Measurements from ENCODE around the gene CHRNA5. TPM values are rescaled to one million over a fixed set of nuclear protein-coding genes. Genes with fewer than 3 reads are reported as not detected.
A peak's percentile ranks its signal among the peaks of the same experiment; 100 is the strongest.

CHRNA5 gene
- total RNA-seq, 1 experiment from 2014 or later = not detected

DNA sequence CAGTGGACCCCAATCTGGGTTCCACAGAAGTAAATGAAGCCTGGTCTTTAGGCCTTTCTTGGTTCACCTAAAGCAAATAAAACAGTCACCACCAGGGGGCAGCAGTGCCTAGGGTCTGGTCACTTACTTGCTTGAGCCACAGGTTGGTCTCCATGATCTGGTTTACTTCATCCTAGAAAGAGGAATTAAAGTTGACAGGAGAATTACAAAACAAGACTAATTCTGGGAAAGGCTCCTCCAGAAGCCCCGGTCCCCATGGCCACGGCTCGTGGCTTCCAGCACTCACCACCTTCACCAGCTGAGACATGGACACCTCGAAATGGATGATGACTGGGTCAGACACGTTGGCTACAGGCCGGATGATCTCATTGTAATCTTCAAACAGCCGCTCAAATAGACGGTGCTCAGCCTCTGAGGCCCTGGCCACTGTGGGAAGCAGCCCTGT lies 53.2 kb downstream of the CHRNA5 start:
- no peaks in the 10 kb centered on the region for H3K4me1 ChIP-seq (ENCODE audit: low read length)
- H3K36me3 ChIP-seq (ENCODE audit: insufficient read depth, low read length) = no peaks in the 10 kb centered on the region
- no peaks in the 10 kb centered on the region for H4K20me1 ChIP-seq (ENCODE audit: insufficient read depth, low read depth, low read length)
- no peak overlapping the region for H3K4me2 ChIP-seq (ENCODE audit: low read depth, low read length, poor library complexity, severe bottlenecking)
- no peak overlapping the region for H3K9ac ChIP-seq (ENCODE audit: low read length)
- no peak overlapping the region for H2AFZ ChIP-seq (ENCODE audit: low read length)
- no peak overlapping the region for H3K27ac ChIP-seq (ENCODE audit: low read length)
- H3K9me3 ChIP-seq (ENCODE audit: low read length) = no peaks in the 10 kb centered on the region
- H3K27me3 ChIP-seq (ENCODE audit: low read length) = no peaks in the 10 kb centered on the region
- H3K79me2 ChIP-seq (ENCODE audit: low read length) = no peaks in the 10 kb centered on the region
- H3K9me2 ChIP-seq (replicated peaks; ENCODE audit: insufficient read depth, low read length) = no peaks in the 10 kb centered on the region
- no peak overlapping the region for H3K4me3 ChIP-seq (ENCODE audit: low read length)
- DNase-seq = peak; percentile 94

DNA sequence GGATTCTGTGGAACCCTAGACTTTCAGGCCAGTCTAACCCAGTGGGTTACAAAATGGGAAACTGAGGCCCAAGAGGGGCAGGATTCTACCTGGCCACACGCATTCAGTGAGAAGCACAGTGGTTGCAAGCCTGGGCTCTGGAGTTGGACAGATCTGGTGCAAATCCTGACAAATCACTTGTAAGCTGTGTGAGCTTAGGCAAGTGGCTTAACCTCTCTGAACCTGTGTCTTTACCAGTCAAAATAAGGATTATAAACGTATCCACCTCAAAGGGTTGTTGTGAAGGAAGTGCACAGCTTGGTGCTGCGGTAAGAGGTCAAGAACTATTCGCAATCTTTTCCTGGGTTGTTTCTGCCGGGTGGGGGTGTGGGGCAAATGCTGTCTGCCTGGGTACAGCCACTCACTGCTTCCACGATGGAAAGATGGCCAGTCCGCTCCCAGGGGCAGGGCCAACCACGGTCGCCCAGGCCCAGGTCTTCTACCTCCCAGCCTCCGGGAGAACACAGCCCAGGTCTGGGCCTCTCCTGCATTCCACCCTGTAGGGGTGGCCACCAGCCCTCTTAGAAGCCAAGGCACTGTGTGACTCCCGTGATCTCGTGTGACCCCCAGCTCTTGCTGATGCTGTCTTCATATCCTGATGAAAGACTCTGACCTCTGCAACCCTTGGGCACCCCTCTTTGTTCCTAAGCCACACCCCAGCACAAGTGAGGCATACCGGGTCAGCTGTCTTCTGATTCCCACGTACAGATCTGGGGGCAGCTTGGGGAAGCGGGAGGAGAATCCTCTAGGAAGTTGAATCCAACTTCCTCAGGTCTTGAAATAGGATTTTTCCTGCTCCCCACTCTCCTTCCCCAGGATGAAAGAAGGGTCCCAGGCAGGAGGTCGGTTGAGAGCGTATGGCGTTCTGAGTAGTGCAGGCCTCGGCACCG lies 54.0 kb downstream of the CHRNA5 start:
- DNase-seq = no peak
- Histone ChIP-seq H3K9me3 (ENCODE audit: low read length) (no peaks in the 10 kb centered on the region), H2AFZ (ENCODE audit: low read length) (no peak overlapping the region), H3K27ac (ENCODE audit: low read length) (no peak overlapping the region), H3K4me3 (ENCODE audit: low read length) (no peak overlapping the region), H3K79me2 (ENCODE audit: low read length) (no peaks in the 10 kb centered on the region), H3K9ac (ENCODE audit: low read length) (no peak overlapping the region), H3K4me2 (ENCODE audit: low read depth, low read length, poor library complexity, severe bottlenecking) (no peak overlapping the region), H3K9me2 (replicated peaks; ENCODE audit: insufficient read depth, low read length) (no peaks in the 10 kb centered on the region), H3K4me1 (ENCODE audit: low read length) (no peaks in the 10 kb centered on the region), H4K20me1 (ENCODE audit: insufficient read depth, low read depth, low read length) (no peaks in the 10 kb centered on the region), H3K27me3 (ENCODE audit: low read length) (no peaks in the 10 kb centered on the region), H3K36me3 (ENCODE audit: insufficient read depth, low read length) (no peaks in the 10 kb centered on the region)

DNA sequence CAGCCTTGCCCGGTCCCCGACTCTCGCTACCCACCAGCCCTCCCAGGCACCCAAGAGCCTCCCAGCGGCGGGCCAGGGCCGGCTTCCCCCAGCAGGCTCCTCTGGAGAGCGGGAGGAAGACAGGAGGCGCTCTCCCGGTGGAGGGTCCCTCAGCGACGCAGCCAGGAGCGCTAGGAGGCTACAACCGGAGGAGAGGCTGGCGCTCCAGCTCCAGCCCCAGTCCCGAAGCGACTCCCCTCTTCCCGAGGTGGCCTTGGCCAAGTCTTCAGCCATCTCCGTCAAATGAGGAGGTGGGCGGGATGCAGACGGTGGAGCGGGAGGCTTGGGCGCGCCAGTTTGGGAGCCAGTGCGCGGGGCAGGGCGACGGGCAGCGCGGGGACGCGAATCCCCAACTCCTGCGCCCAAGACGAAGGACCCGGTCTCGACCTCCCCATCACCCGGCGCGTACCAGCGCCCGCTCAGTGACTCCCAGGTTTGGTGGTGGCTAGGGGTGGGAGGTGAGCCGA lies 54.8 kb downstream of the CHRNA5 start:
- no peak for DNase-seq
- no peak overlapping the region for H3K4me2 ChIP-seq (ENCODE audit: low read depth, low read length, poor library complexity, severe bottlenecking)
- H2AFZ ChIP-seq (ENCODE audit: low read length) = no peak overlapping the region
- H3K36me3 ChIP-seq (ENCODE audit: insufficient read depth, low read length) = no peaks in the 10 kb centered on the region
- H3K27me3 ChIP-seq (ENCODE audit: low read length) = no peaks in the 10 kb centered on the region
- no peak overlapping the region for H3K9ac ChIP-seq (ENCODE audit: low read length)
- H3K4me1 ChIP-seq (ENCODE audit: low read length) = no peaks in the 10 kb centered on the region
- no peak overlapping the region for H3K27ac ChIP-seq (ENCODE audit: low read length)
- no peaks in the 10 kb centered on the region for H3K79me2 ChIP-seq (ENCODE audit: low read length)
- no peaks in the 10 kb centered on the region for H4K20me1 ChIP-seq (ENCODE audit: insufficient read depth, low read depth, low read length)
- H3K9me2 ChIP-seq (replicated peaks; ENCODE audit: insufficient read depth, low read length) = no peaks in the 10 kb centered on the region
- no peak overlapping the region for H3K4me3 ChIP-seq (ENCODE audit: low read length)
- H3K9me3 ChIP-seq (ENCODE audit: low read length) = no peaks in the 10 kb centered on the region

DNA sequence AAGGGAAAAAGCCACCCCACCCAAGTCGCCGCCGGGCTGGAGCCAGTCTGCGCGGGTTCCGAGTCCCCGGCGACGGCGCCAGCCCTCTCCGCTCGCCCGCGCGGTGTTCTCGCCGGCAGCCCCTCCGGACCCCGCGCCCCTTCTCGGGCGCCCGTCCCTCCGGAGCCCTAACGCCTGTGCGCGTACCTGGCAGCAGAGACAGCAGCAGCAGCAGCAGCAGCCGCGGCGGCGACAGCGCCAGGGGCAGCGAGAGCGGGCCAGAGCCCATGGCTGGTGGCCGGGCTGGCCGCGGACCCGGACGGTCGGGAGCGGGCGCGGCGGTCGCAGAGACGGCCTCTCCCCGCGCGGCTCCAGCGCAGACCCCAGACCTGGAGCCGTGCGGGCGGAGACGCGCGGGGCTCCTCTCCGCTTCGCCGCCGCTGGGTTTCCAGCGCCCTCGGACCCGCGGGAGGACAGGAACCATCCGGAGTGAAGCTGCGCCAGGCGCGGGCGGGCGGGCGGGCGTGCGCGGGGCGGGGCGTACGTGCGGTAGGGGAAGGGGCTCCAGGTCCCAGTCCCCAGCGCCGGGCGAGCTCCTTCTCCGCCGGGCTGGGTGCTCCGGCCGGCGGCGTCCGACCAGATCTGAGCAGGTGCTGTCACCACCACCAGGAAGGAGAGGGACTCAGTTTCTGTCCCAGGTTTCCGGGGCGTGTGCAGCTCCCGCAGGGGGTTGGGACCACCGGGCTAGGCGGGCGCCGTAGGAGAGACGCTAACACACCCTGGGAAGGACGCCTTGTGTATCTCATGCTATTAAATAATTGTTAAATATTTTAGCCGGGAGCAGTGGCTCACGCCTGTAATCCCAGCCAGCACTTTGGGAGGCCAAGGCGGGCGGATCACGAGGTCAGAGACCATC lies 55.5 kb downstream of the CHRNA5 start, which contains the start of gene CHRNA3:
Gene CHRNA3, minus strand, starts transcription at position 470 of the 895 bp plus-strand sequence. Its CDS starts 202 bp downstream, at position 268.
- Histone ChIP-seq H3K4me2 (ENCODE audit: low read depth, low read length, poor library complexity, severe bottlenecking) (no peak within 1 kb of the TSS), H3K9me3 (ENCODE audit: low read length) (no peaks in the 10 kb centered on the region), H3K9ac (ENCODE audit: low read length) (no peak within 1 kb of the TSS), H3K27ac (ENCODE audit: low read length) (no peak within 1 kb of the TSS), H3K79me2 (ENCODE audit: low read length) (no peaks in the 10 kb centered on the region), H3K4me3 (ENCODE audit: low read length) (no peak within 1 kb of the TSS), H4K20me1 (ENCODE audit: insufficient read depth, low read depth, low read length) (no peaks in the 10 kb centered on the region), H3K4me1 (ENCODE audit: low read length) (no peaks in the 10 kb centered on the region), H3K9me2 (replicated peaks; ENCODE audit: insufficient read depth, low read length) (no peaks in the 10 kb centered on the region), H2AFZ (ENCODE audit: low read length) (no peak within 1 kb of the TSS), H3K27me3 (ENCODE audit: low read length) (no peaks in the 10 kb centered on the region), H3K36me3 (ENCODE audit: insufficient read depth, low read length) (no peaks in the 10 kb centered on the region)
- DNase-seq = no peak

DNA sequence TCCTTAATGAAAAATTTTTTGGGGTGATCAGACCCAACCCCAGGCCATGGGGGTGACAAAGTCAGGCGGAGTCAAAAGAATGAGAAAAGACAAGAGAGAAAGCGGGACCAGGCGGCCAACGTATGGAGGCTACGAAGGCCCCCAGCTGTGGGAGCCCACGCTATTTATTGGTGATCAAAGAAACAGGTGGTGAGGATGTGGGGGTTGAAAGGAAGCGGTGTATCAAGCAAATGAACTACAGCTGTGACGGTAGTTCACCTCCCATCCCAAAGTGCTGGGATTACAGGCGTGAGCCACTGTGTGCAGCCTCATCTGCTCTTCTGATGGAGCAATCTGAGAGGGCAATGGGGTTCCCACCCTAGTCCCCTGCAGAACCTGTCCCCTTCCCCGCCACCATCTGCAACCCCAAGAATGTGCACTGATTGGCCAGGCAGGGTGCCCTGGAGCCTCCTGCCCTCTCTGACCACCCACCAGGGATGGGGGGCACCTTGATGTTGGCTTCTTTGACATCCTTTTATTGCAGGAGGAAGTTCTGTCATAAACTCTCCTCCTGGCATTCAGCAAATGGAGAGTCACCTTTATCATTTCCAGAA lies 56.6 kb downstream of the CHRNA5 start:
- Histone ChIP-seq H3K4me3 (ENCODE audit: low read length) (no peak overlapping the region), H3K4me2 (ENCODE audit: low read depth, low read length, poor library complexity, severe bottlenecking) (no peak overlapping the region), H3K4me1 (ENCODE audit: low read length) (no peaks in the 10 kb centered on the region), H3K27ac (ENCODE audit: low read length) (no peak overlapping the region), H3K79me2 (ENCODE audit: low read length) (no peaks in the 10 kb centered on the region), H3K9ac (ENCODE audit: low read length) (no peak overlapping the region), H3K9me3 (ENCODE audit: low read length) (no peaks in the 10 kb centered on the region), H3K9me2 (replicated peaks; ENCODE audit: insufficient read depth, low read length) (no peaks in the 10 kb centered on the region), H2AFZ (ENCODE audit: low read length) (no peak overlapping the region), H4K20me1 (ENCODE audit: insufficient read depth, low read depth, low read length) (no peaks in the 10 kb centered on the region), H3K27me3 (ENCODE audit: low read length) (no peaks in the 10 kb centered on the region), H3K36me3 (ENCODE audit: insufficient read depth, low read length) (no peaks in the 10 kb centered on the region)
- DNase-seq = peak; percentile 10

DNA sequence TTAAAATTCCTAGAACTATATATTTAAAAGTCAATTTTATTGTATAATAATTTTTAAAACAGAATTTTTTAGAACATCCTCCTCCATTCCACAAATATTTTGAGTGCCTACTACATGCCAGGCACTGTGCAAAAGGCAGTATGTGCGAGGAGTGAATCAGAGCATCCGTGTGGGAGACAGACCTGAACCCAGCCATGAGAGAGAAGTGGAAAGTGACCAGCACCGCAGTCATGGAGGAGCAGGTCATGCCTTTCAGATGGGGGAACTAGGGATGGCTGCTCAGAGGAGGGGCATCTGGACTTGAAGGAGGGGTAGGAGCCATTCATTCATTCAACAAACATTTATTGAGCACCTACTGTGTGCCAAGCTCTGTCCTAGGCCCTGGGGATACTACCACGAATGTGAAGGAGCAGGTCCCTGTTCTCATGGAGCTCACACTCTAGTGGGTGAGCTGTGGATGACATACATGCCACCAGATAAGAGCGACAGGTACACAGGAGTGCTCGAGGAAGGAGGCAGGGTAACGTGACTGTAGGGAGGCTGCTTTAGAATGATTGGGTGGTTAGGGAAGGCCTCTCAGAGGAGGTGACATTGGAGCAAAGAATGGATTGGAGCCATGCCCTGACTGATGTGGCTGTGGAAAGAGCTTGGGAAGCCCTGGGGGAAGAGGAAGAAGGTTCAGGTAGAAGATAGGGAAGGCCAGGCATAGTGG lies 58.6 kb downstream of the CHRNA5 start:
- H3K4me3 ChIP-seq (ENCODE audit: low read length) = no peak overlapping the region
- no peaks in the 10 kb centered on the region for H3K79me2 ChIP-seq (ENCODE audit: low read length)
- H3K9me3 ChIP-seq (ENCODE audit: low read length) = no peaks in the 10 kb centered on the region
- H3K36me3 ChIP-seq (ENCODE audit: insufficient read depth, low read length) = no peaks in the 10 kb centered on the region
- peak; percentile 39 for DNase-seq
- no peak overlapping the region for H3K4me2 ChIP-seq (ENCODE audit: low read depth, low read length, poor library complexity, severe bottlenecking)
- H3K27me3 ChIP-seq (ENCODE audit: low read length) = no peaks in the 10 kb centered on the region
- no peaks in the 10 kb centered on the region for H3K4me1 ChIP-seq (ENCODE audit: low read length)
- H2AFZ ChIP-seq (ENCODE audit: low read length) = no peak overlapping the region
- H4K20me1 ChIP-seq (ENCODE audit: insufficient read depth, low read depth, low read length) = no peaks in the 10 kb centered on the region
- no peaks in the 10 kb centered on the region for H3K9me2 ChIP-seq (replicated peaks; ENCODE audit: insufficient read depth, low read length)
- no peak overlapping the region for H3K27ac ChIP-seq (ENCODE audit: low read length)
- no peak overlapping the region for H3K9ac ChIP-seq (ENCODE audit: low read length)

DNA sequence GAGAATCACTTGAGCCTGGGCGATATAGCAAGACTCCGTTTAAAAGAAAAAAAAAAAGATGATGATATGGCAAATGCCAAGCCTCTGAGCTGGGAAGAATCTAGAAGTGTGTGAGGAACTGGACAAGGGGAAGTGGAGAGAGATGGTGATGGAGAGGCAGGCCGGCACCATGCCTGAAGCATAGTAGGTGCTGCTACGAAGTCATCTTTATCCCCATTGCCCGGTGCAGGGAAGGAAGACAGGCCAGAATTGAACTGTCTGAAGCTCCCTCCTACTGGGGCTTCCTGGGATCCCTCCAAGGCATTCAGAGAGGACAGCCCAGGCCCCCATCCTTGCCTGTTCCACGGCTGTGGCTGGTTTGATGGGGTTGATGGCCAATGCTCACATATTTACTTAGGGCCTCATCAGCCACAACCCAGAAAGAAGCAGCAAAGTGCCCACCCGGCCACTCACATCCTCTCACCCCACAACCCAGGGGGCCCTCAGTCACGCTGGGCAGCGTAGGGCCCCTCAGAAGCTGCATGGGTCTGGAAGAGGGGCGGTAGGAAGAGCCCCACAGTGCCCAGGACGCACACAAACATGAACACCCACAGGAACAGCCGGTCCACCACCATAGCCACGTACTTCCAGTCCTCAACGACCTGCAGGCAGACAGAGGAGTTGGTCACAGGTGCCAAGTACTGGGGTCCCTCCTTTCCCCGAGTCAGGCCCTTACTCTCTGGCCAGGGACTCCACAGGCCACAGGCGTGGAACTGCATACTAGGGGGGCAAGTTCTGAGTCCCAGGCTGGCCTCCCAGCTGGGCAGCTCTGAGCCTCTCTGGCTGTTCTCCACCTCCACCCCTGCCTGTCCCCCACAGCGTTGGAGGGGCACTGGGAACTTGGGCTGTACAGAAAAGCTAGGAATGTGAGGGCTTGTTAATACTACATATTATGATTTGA lies 59.6 kb downstream of the CHRNA5 start:
- H3K4me2 ChIP-seq (ENCODE audit: low read depth, low read length, poor library complexity, severe bottlenecking) = no peak overlapping the region
- no peak overlapping the region for H3K4me3 ChIP-seq (ENCODE audit: low read length)
- H3K27me3 ChIP-seq (ENCODE audit: low read length) = no peaks in the 10 kb centered on the region
- H3K27ac ChIP-seq (ENCODE audit: low read length) = no peak overlapping the region
- H4K20me1 ChIP-seq (ENCODE audit: insufficient read depth, low read depth, low read length) = no peaks in the 10 kb centered on the region
- H3K36me3 ChIP-seq (ENCODE audit: insufficient read depth, low read length) = no peaks in the 10 kb centered on the region
- peak; percentile 25 for DNase-seq
- no peaks in the 10 kb centered on the region for H3K79me2 ChIP-seq (ENCODE audit: low read length)
- H3K9me2 ChIP-seq (replicated peaks; ENCODE audit: insufficient read depth, low read length) = no peaks in the 10 kb centered on the region
- no peaks in the 10 kb centered on the region for H3K9me3 ChIP-seq (ENCODE audit: low read length)
- no peaks in the 10 kb centered on the region for H3K4me1 ChIP-seq (ENCODE audit: low read length)
- no peak overlapping the region for H3K9ac ChIP-seq (ENCODE audit: low read length)
- no peak overlapping the region for H2AFZ ChIP-seq (ENCODE audit: low read length)
